ENCODE measurements around the gene ENPP6. TPM values are rescaled to one million over a fixed set of nuclear protein-coding genes. Genes with fewer than 3 reads are reported as not detected.
"Not testable (repeated sequence)": the region's sequence is repeated elsewhere in the genome, so short reads cannot be mapped to it uniquely, and the experiment has no call there.

Gene ENPP6
- total RNA-seq, 1 experiment from 2014 or later = not detected

- no peak for DNase-seq (ENCODE audit: low read depth)
Measured at GRCh38 chr4:184235526-184235925, 17.9 kb upstream of the ENPP6 start.

- DNase-seq (ENCODE audit: low read depth) = no peak
Measured at GRCh38 chr4:184234155-184234554, 16.5 kb upstream of the ENPP6 start.

GRCh38 chr4:184232975-184233374 lies 15.3 kb upstream of the ENPP6 start:
- DNase-seq (ENCODE audit: low read depth) = no peak

- DNase-seq (ENCODE audit: low read depth) = no peak
Measured at GRCh38 chr4:184232202-184232601, 14.5 kb upstream of the ENPP6 start.

- no peak for DNase-seq (ENCODE audit: low read depth)
Measured at GRCh38 chr4:184231573-184231972, 13.9 kb upstream of the ENPP6 start.

GRCh38 chr4:184228056-184228705 lies 10.5 kb upstream of the ENPP6 start:
- no peak for DNase-seq (ENCODE audit: low read depth)

GRCh38 chr4:184216515-184216914 lies 1.2 kb downstream of the ENPP6 start:
- DNase-seq (ENCODE audit: low read depth) = no peak

GRCh38 chr4:184215709-184216328 lies 1.9 kb downstream of the ENPP6 start:
- DNase-seq (ENCODE audit: low read depth) = no peak

- DNase-seq (ENCODE audit: low read depth) = no peak
Measured at GRCh38 chr4:184214931-184215330, 2.7 kb downstream of the ENPP6 start.

GRCh38 chr4:184207734-184208607 lies 9.7 kb downstream of the ENPP6 start:
- not testable (repeated sequence) for DNase-seq (ENCODE audit: low read depth)

GRCh38 chr4:184205243-184205642 lies 12.4 kb downstream of the ENPP6 start:
- no peak for DNase-seq (ENCODE audit: low read depth)

- DNase-seq (ENCODE audit: low read depth) = no peak
Measured at GRCh38 chr4:184203300-184203699, 14.4 kb downstream of the ENPP6 start.

GRCh38 chr4:184201179-184201578 lies 16.5 kb downstream of the ENPP6 start:
- DNase-seq (ENCODE audit: low read depth) = no peak

GRCh38 chr4:184200296-184200695 lies 17.4 kb downstream of the ENPP6 start:
- DNase-seq (ENCODE audit: low read depth) = no peak

GRCh38 chr4:184199780-184200179 lies 17.9 kb downstream of the ENPP6 start:
- DNase-seq (ENCODE audit: low read depth) = no peak

- DNase-seq (ENCODE audit: low read depth) = no peak
Measured at GRCh38 chr4:184198190-184198589, 19.5 kb downstream of the ENPP6 start.

- no peak for DNase-seq (ENCODE audit: low read depth)
Measured at GRCh38 chr4:184197536-184198082, 20.1 kb downstream of the ENPP6 start.

- DNase-seq (ENCODE audit: low read depth) = no peak
Measured at GRCh38 chr4:184196730-184197385, 20.8 kb downstream of the ENPP6 start.

GRCh38 chr4:184193556-184194525 lies 23.8 kb downstream of the ENPP6 start:
- DNase-seq (ENCODE audit: low read depth) = no peak

GRCh38 chr4:184192933-184193332 lies 24.7 kb downstream of the ENPP6 start:
- DNase-seq (ENCODE audit: low read depth) = no peak

Measured in LHCN-M2 (cell line).